ENCODE data around the gene TBC1D7. TPM values are rescaled to one million over a fixed set of nuclear protein-coding genes. Genes with fewer than 3 reads are reported as not detected.

The TBC1D7 gene
- total RNA-seq, 1 experiment from 2014 or later: 13.7 TPM

GRCh38 chr6:13273202-13273930 is 55.0 kb downstream of the TBC1D7 start:
- Histone ChIP-seq H3K79me2 (ENCODE audit: insufficient read depth, low read length) (no peaks in the 10 kb centered on the region), H4K20me1 (ENCODE audit: insufficient read depth) (no peaks in the 10 kb centered on the region), H2AFZ (ENCODE audit: low read depth, low read length, poor library complexity, severe bottlenecking) (no peak overlapping the region), H3K4me3 (replicated peaks in 1 of 2; ENCODE audit: low read depth in 1 of 2, low read length in 2 of 2) (no peak overlapping the region), H3K9me2 (ENCODE audit: insufficient read depth) (no peaks in the 10 kb centered on the region), H3K27ac (ENCODE audit: low read depth, low read length) (no peak overlapping the region), H3K9ac (ENCODE audit: low read length) (no peak overlapping the region), H3K4me2 (ENCODE audit: low read length) (no peak overlapping the region), H3K9me3 (ENCODE audit: control insufficient read depth in 1 of 2, insufficient read depth in 1 of 2, low read depth in 1 of 2, low read length in 2 of 2) (no peaks in the 10 kb centered on the region), H3K4me1 (ENCODE audit: control insufficient read depth in 1 of 2, insufficient read depth in 2 of 2, low read length in 2 of 2) (no peaks in the 10 kb centered on the region), H3K27me3 (ENCODE audit: insufficient read depth, low read length) (no peaks in the 10 kb centered on the region), H3K36me3 (ENCODE audit: control insufficient read depth in 1 of 2, insufficient read depth in 2 of 2, low read length in 2 of 2) (no peaks in the 10 kb centered on the region)
- BruUV-seq (replicated peaks): no TSS peak
- no peak for TF ChIP-seq EZH2 (IDR thresholded peaks at IDR 0.05)
- TF ChIP-seq, protein P1, sequence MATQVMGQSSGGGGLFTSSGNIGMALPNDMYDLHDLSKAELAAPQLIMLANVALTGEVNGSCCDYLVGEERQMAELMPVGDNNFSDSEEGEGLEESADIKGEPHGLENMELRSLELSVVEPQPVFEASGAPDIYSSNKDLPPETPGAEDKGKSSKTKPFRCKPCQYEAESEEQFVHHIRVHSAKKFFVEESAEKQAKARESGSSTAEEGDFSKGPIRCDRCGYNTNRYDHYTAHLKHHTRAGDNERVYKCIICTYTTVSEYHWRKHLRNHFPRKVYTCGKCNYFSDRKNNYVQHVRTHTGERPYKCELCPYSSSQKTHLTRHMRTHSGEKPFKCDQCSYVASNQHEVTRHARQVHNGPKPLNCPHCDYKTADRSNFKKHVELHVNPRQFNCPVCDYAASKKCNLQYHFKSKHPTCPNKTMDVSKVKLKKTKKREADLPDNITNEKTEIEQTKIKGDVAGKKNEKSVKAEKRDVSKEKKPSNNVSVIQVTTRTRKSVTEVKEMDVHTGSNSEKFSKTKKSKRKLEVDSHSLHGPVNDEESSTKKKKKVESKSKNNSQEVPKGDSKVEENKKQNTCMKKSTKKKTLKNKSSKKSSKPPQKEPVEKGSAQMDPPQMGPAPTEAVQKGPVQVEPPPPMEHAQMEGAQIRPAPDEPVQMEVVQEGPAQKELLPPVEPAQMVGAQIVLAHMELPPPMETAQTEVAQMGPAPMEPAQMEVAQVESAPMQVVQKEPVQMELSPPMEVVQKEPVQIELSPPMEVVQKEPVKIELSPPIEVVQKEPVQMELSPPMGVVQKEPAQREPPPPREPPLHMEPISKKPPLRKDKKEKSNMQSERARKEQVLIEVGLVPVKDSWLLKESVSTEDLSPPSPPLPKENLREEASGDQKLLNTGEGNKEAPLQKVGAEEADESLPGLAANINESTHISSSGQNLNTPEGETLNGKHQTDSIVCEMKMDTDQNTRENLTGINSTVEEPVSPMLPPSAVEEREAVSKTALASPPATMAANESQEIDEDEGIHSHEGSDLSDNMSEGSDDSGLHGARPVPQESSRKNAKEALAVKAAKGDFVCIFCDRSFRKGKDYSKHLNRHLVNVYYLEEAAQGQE (IDR thresholded peaks at IDR 0.05; ENCODE audit: low read depth): no peak
- no peak for TF ChIP-seq TCF7L2 (IDR thresholded peaks at IDR 0.05; ENCODE audit: borderline replicate concordance, extremely low read depth, insufficient read depth, insufficient read length)
- intact Hi-C loops (cut with micrococcal nuclease): no loop called here
- POLR2A ChIA-PET: no interaction called here
- DNase-seq (ENCODE audit: low read depth, low spot score) (no peak), ATAC-seq (no peak)
- CTCF ChIA-PET: no interaction called here
- RAD21 ChIA-PET (ENCODE audit: low non-redundant PET in 1 of 2, low total read pairs in 2 of 2, uncharacterized antibody in 2 of 2, unreplicated experiment in 2 of 2): no interaction called here

Measured in HCT116 (cell line).